CD14-positive monocyte (primary cell): Measurements from ENCODE around the gene ZFP3. TPM values are rescaled to one million over a fixed set of nuclear protein-coding genes. Genes with fewer than 3 reads are reported as not detected.
"Not testable (repeated sequence)": the region's sequence is repeated elsewhere in the genome, so short reads cannot be mapped to it uniquely, and the experiment has no call there.

Experiments used
- DNase-seq, 3 donors: peaks; one replicate each; pipeline ENCODE4 v3.0.0-alpha.2; 2011 to 2022
- H2AFZ ChIP-seq: 2 replicates; pipeline ENCODE4 v1.6.0; 2012; ENCODE audit warnings: mild to moderate bottlenecking, low read depth, low read length, inconsistent platforms; ENCODE audit not compliant: insufficient read depth, poor library complexity, severe bottlenecking
- H3K27ac ChIP-seq, 2 donors: 1 replicate in 1 of 2; 2 replicates in 1 of 2; pipeline ENCODE4 v1.5.1; 2012 to 2013; ENCODE audit warnings: low read length in 2 of 2, control low read depth in 1 of 2, inconsistent platforms in 1 of 2, low read depth in 1 of 2, mild to moderate bottlenecking in 1 of 2
- H3K27me3 ChIP-seq, 2 donors: one replicate each; pipeline versions ENCODE4 v1.6.0 to v1.6.1; 2011 to 2013; ENCODE audit warnings: low read length in 2 of 2; ENCODE audit not compliant: control insufficient read depth in 2 of 2, insufficient read depth in 2 of 2
- H3K36me3 ChIP-seq, 2 donors: replicated peaks in 1 of 2; 1 replicate in 1 of 2; 2 replicates in 1 of 2; pipeline versions ENCODE4 v1.5.1 to v1.6.1; 2012 to 2013; ENCODE audit warnings: low read length in 2 of 2, control low read depth in 1 of 2, inconsistent platforms in 1 of 2, mild to moderate bottlenecking in 1 of 2; ENCODE audit not compliant: insufficient read depth in 2 of 2, control insufficient read depth in 1 of 2
- H3K4me1 ChIP-seq, 2 donors: 1 replicate in 1 of 2; 2 replicates in 1 of 2; pipeline versions ENCODE4 v1.5.1 to v1.6.1; 2012 to 2013; ENCODE audit warnings: low read length in 2 of 2, control low read depth in 1 of 2, inconsistent platforms in 1 of 2, mild to moderate bottlenecking in 1 of 2, moderate library complexity in 1 of 2; ENCODE audit not compliant: insufficient read depth in 2 of 2, control insufficient read depth in 1 of 2
- H3K4me2 ChIP-seq: replicated peaks from 2 replicates; pipeline ENCODE3; 2012; ENCODE audit warnings: low read length, moderate library complexity, mild to moderate bottlenecking; ENCODE audit not compliant: poor library complexity, severe bottlenecking; ENCODE audit errors: extremely low read depth
- H3K4me3 ChIP-seq, 3 experiments: fragments of 200-600 bp in 1 of 3; sonication (generic) in 1 of 3; replicated peaks in 1 of 3; 1 replicate in 2 of 3; 2 replicates in 1 of 3; pipeline ENCODE4 v1.5.1; 2011 to 2013; ENCODE audit warnings: low read length in 3 of 3, mild to moderate bottlenecking in 3 of 3, control low read depth in 2 of 3, low read depth in 2 of 3, inconsistent platforms in 1 of 3, moderate library complexity in 1 of 3
- H3K79me2 ChIP-seq: 2 replicates; pipeline ENCODE4 v1.6.0; 2012; ENCODE audit warnings: mild to moderate bottlenecking, control low read depth, inconsistent platforms, low read length, moderate library complexity; ENCODE audit not compliant: insufficient read depth
- H3K9ac ChIP-seq: 2 replicates; pipeline ENCODE4 v1.6.0; 2017; ENCODE audit warnings: low read length, mild to moderate bottlenecking; ENCODE audit not compliant: insufficient read depth, poor library complexity, severe bottlenecking
- H3K9me3 ChIP-seq, 2 donors: replicated peaks in 1 of 2; 1 replicate in 1 of 2; 2 replicates in 1 of 2; pipeline versions ENCODE4 v1.5.1 to v1.6.1; 2012 to 2013; ENCODE audit warnings: low read length in 2 of 2, control low read depth in 1 of 2; ENCODE audit not compliant: control insufficient read depth in 1 of 2, insufficient read depth in 1 of 2
- H4K20me1 ChIP-seq: 2 replicates; pipeline ENCODE4 v1.6.0; 2012; ENCODE audit warnings: mild to moderate bottlenecking, low read length, control low read depth, moderate library complexity; ENCODE audit not compliant: insufficient read depth
- H3K27ac Mint-ChIP-seq, 7 donors: one replicate each; pipeline ENCODE4 v1.8.0; 2020; ENCODE audit warnings: mild to moderate bottlenecking in 7 of 7, mixed read lengths in 7 of 7, moderate library complexity in 6 of 7, inconsistent platforms in 2 of 7
- H3K27me3 Mint-ChIP-seq, 3 donors: one replicate each; pipeline ENCODE4 v1.8.0; 2021 to 2022; ENCODE audit warnings: low read depth in 3 of 3, mild to moderate bottlenecking in 3 of 3, mixed read lengths in 3 of 3, moderate library complexity in 3 of 3, inconsistent platforms in 1 of 3
- H3K36me3 Mint-ChIP-seq, 2 donors: one replicate each; pipeline ENCODE4 v1.8.0; 2020; ENCODE audit warnings: mixed read lengths in 2 of 2, inconsistent platforms in 1 of 2, mild to moderate bottlenecking in 1 of 2
- H3K4me1 Mint-ChIP-seq: one replicate; pipeline ENCODE4 v1.8.0; 2020; ENCODE audit warnings: mild to moderate bottlenecking, mixed read lengths
- H3K4me3 Mint-ChIP-seq, 2 donors: one replicate each; pipeline ENCODE4 v1.8.0; 2020; ENCODE audit warnings: mild to moderate bottlenecking in 2 of 2, mixed read lengths in 2 of 2, moderate library complexity in 1 of 2
- H3K9me3 Mint-ChIP-seq, 7 donors: one replicate each; pipeline ENCODE4 v1.8.0; 2020 to 2022; ENCODE audit warnings: mixed read lengths in 7 of 7, mild to moderate bottlenecking in 6 of 7, moderate library complexity in 6 of 7, inconsistent platforms in 2 of 7
- CTCF ChIP-seq: fragments of 200-600 bp; IDR thresholded peaks from one replicate; pipeline ENCODE4 v1.8.0; 2022; ENCODE audit warnings: antibody characterized with exemption, mild to moderate bottlenecking
- WGBS: methylation state at CpG from one replicate; pipeline ENCODE4 v1.1.5; 2013; ENCODE audit warnings: missing lambda C conversion rate; ENCODE audit not compliant: insufficient coverage; 5-methylcytosine and 5-hydroxymethylcytosine counted together
- intact Hi-C, 2 donors: fragments of 100-400 bp; cut with micrococcal nuclease; formaldehyde crosslinking; loops; one replicate each; pipeline versions ENCODE4 v1.15.0 to v1.15.1; 2023
- polyA plus RNA-seq, 3 donors: library from polyadenylated mRNA; depleted of rRNA in 1 of 3; unstranded in 2 of 3; stranded (reverse) in 1 of 3; fragments of 300-500 nt in 2 of 3; fragments of >200 nt in 1 of 3; fragmentation: Illumina TruSeq in 2 of 3; gene quantifications; 1 replicate in 2 of 3; 2 replicates in 1 of 3; pipeline ENCODE4 v1.2.3, GENCODE V29; 2012 to 2021

The ZFP3 gene
- polyA plus RNA-seq, 3 donors: 0.39 to 1.9 (median 0.75) TPM

- H3K4me1 Mint-ChIP-seq: peaks cover 10% of the 10 kb centered on the region
- no peak overlapping the region for H3K27ac ChIP-seq
- peaks cover 0 to 4% of the 10 kb centered on the region in 2 donors for H3K36me3 Mint-ChIP-seq
- no peak overlapping the region for H2AFZ ChIP-seq
- no peaks in the 10 kb centered on the region for H3K36me3 ChIP-seq
- peaks cover 2 to 3% of the 10 kb centered on the region in 2 donors for H3K9me3 ChIP-seq
- no peak overlapping the region for H3K4me3 ChIP-seq
- intact Hi-C loops: no loop called here
- peaks cover 9 to 51% of the 10 kb centered on the region in 2 donors for H3K27me3 ChIP-seq
- no peaks in the 10 kb centered on the region for H4K20me1 ChIP-seq
- peaks cover 4 to 13% of the 10 kb centered on the region in 2 donors for H3K4me1 ChIP-seq
- peaks cover 7 to 20% (median 17%) of the 10 kb centered on the region in 7 donors for H3K9me3 Mint-ChIP-seq
- WGBS: 92% methylated on average over 13 of the region's 16 CpGs
- H3K4me3 Mint-ChIP-seq: peak overlapping the region in 1 of 2 donors; percentile 72
- DNase-seq: no peak
- no peak overlapping the region for H3K27ac Mint-ChIP-seq
- no peaks in the 10 kb centered on the region for H3K79me2 ChIP-seq
- no peak for TF ChIP-seq CTCF
- H3K4me2 ChIP-seq: no peak overlapping the region
- H3K9ac ChIP-seq: no peak overlapping the region
- H3K27me3 Mint-ChIP-seq: peaks cover 50 to 72% (median 60%) of the 10 kb centered on the region in 3 donors
These were observed 43.0 kb downstream of the ZFP3 start for GRCh38 chr17:5121186-5121841.

- H3K4me2 ChIP-seq, H3K9ac ChIP-seq, intact Hi-C loops, H2AFZ ChIP-seq, DNase-seq, H3K4me1 Mint-ChIP-seq, H3K79me2 ChIP-seq, H3K36me3 ChIP-seq, H4K20me1 ChIP-seq, H3K36me3 Mint-ChIP-seq, H3K4me1 ChIP-seq, H3K27ac Mint-ChIP-seq, H3K4me3 ChIP-seq, H3K9me3 ChIP-seq, H3K27ac ChIP-seq: not testable (repeated sequence)
- peaks cover 7 to 18% (median 9%) of the 10 kb centered on the region in 7 donors for H3K9me3 Mint-ChIP-seq
- H3K27me3 Mint-ChIP-seq: peaks cover 42 to 65% (median 54%) of the 10 kb centered on the region in 3 donors
- 80% methylated on average over 7 of the region's 7 CpGs for WGBS
- peak overlapping the region; percentile 16 to 72 for H3K4me3 Mint-ChIP-seq
- H3K27me3 ChIP-seq: peaks cover 3 to 43% of the 10 kb centered on the region in 2 donors
These were observed 43.8 kb downstream of the ZFP3 start for GRCh38 chr17:5122056-5122455.
